Endothelial cell of hepatic sinusoid (primary cell): Measurements from ENCODE around the gene PTK7.
"Not testable (repeated sequence)": the region's sequence is repeated elsewhere in the genome, so short reads cannot be mapped to it uniquely, and the experiment has no call there.

ENCODE experiments used
- in situ Hi-C: cut with HindIII; loops from 2 replicates; pipeline ENCODE4 v1.10.0; 2017; ENCODE audit warnings: low sequenced_read_pairs

Gene PTK7

DNA sequence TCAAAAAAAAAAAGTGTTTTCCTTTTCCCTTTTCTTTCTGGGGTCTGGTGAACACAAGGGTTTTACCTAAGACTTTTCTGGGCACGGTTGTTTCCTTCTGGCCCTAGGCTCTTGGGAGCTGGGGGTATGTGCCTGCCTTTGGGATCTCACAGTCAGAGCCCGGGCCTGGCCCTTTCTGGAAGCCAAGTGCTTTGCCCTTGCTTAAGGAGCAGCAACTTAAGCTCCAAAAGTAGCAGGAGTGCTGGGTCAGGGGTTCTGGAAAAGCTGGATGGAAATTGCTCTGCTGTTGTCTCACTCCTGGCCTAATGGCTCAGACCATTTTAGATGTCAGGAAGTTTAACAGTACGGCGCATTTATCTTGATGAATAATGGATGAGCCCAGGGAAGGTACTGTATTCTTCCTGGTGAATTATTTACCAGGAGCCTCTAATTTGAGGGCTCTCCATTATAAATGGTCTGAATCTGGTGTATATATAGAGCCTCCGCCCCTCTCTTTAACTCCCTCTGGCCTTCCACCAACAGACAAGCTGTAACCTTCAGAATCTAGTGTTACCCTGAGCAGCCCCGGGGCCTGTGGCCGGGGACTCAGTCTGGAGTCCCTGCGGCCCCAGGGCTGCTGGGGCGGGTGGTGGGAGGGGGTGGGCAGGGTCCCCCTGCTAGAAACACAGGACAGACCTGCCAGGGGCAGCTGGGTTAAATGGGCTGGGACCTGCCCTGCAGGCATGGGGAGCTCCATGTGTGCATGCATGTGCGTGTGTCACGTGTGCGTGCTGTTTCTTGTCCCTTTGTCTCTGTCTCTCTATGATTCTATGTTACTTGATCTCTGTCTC lies 37.5 kb downstream of the PTK7 start:
- in situ Hi-C loops: no loop called here

GRCh38 chr6:43115365-43115764 lies 39.3 kb downstream of the PTK7 start:
- in situ Hi-C loops: no loop called here

DNA sequence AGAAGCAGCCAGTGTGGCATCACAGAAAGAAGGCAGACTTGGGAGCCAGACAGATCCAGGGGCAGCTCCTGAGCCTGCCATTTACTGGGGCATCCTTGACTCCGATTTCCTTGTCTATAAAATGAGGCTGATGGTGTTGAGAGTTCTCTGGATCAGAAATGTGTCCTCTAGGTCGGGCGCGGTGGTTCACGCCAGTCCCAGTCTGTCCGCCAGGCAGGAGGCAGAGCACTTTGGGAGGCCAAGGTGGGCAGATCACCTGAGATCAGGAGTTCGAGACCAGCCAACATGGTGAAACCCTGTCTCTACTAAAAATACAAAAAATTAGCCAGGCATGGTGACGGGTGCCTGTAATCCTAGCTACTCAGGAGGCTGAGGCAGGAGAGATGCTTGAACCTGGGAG lies 41.4 kb downstream of the PTK7 start:
- in situ Hi-C loops: not testable (repeated sequence)

DNA sequence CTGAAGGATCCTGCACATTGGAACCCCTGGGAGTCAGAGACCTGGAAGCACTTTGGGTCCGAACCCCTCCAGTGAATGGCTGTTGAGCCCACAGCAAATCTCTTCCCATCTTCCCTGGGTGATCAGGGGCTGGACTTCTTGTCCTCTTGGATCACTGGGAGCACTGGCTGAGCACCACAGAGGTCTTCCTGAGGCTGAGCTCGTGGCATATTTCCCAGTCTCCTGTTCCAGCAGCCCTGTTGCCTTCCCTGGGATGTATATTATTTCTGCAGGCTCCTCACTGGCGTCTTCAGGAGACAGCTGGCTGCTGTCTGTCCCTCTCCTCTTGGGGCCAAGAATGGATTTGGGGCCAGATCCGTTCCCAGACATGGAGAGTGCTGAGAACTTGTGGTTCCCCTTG lies 43.4 kb downstream of the PTK7 start:
- in situ Hi-C loops: no loop called here

DNA sequence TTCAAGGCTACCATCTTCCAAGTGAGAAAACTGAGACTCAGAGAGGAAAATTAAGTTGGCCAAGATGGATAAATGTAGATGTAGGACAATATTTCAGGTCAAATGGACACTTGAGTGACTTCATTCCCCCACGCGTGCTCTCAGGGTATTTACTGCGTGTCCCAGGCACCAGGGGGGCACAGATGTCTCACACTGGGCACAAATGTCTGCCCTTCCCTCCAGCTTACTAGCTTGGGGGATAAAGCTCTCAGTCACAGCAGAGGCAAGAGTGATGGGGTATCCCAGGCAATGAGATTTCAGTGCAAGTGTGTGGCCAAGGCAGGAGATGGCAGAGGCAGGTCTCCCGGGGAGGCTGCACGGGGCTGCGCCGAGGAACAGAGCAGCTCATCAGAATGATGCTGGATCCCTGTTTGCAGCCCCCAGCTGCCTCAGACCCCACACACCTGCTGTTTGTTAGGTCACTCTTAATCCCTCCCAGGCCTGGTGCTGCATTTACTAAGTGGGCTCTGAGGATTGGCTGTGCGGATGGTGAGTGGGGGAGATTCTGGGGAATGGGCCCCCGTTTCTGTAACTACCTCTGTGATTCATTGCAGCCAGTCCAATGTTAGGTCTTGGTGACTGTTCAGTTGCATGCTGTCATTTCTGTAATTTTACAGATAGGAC lies 44.1 kb downstream of the PTK7 start:
- in situ Hi-C loops: loop anchor here (5.0 kb wide), 1 partner anchor 88 kb away; no protein-coding TSS in a partner anchor

- in situ Hi-C loops: loop anchor here (5.0 kb wide), 1 partner anchor 89 kb away; no protein-coding TSS in a partner anchor
Measured at GRCh38 chr6:43120944-43121913, 45.1 kb downstream of the PTK7 start.

DNA sequence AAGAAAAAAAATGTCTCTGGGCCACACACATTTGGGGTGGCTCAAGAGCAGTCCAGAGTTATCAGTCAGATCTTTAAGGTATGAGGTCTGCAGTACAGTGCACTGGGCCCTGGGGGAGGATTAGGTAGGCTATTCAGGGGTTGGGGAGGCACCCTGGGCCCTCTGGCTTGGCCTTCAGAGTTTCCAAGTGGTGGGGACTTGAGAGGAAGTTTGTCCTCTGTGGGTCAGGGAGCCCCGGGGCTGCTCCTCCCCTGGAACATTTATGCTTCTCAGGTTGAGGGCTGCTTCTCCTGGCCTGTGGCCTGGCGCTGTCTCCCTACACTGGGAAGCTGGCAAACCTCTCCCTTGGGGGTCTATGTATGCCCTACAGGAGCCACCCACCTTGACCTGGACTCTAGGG lies 46.0 kb downstream of the PTK7 start:
- in situ Hi-C loops: loop anchor here (5.0 kb wide), 1 partner anchor 90 kb away; no protein-coding TSS in a partner anchor

- in situ Hi-C loops: loop anchor here (5.0 kb wide), 1 partner anchor 91 kb away; no protein-coding TSS in a partner anchor
Measured at GRCh38 chr6:43123461-43124314, 47.6 kb downstream of the PTK7 start.

DNA sequence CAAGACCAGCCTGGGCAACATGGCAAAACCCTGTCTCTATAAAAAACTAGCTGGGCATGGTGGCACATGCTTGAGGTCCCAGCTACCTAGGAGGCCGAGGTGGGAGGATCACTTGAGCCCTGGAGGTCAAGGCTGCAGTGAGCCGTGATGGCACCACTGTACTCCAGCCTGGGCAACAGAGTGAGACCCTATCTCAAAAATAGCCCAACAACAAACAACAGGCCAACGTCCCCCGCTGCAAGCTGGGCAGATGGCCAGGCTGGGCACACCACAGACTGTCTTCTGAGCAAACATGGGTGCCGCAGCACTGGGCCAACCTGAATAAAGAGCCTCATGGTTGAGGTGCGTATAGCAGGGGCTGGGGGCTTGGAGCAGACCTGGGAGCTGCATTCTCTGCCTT lies 48.4 kb downstream of the PTK7 start:
- in situ Hi-C loops: loop anchor here (5.0 kb wide), 1 partner anchor 92 kb away; no protein-coding TSS in a partner anchor

DNA sequence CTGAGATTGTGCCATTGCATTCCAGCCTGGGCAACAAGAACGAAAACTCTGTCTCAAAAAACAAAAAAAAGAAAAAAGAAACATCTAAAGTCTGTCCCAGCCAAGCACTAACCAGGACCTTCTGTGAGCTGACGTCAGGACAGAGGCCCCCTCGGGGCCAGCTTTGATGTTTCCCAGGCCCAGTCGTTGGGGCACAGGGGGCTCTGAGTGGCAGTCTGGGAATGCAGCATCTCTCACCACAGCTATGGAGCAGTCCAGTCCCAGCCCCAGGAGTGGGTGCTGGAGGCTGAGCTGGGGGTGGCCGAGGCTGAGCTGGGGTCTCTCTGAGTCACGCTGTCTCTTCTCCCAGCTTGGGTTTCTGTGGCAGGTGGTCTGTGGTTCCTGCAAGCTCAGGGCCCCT lies 49.0 kb downstream of the PTK7 start:
- in situ Hi-C loops: loop anchor here (25.0 kb wide), 1 partner anchor 238 kb away; the partner anchor contains the start of gene RPL7L1

GRCh38 chr6:43125555-43125954 lies 49.4 kb downstream of the PTK7 start:
- in situ Hi-C loops: loop anchor here (25.0 kb wide), 1 partner anchor 238 kb away; the partner anchor contains the start of gene RPL7L1

DNA sequence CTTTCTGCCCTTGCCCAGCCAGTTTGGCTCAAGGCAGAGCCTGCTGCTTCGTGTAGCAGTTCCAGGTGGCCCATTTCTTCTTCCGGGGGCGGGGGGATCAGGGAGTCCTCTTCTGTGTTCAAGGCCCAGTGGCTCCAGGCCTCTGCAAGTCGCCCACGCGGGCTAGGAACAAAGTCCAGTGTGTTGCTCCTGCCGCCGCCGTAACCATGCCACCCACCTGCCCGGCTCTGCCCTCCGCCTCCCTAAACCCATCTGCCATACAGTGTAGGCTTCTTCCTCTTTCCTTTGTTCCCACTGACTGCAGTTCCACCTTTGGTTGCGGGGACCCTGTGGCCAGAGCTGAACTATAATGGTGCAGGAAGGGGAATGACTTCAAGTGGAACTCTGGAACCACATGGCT lies 51.1 kb downstream of the PTK7 start:
- in situ Hi-C loops: loop anchor here (25.0 kb wide), 1 partner anchor 240 kb away; the partner anchor contains the start of gene RPL7L1

GRCh38 chr6:43127877-43128276 lies 51.8 kb downstream of the PTK7 start:
- in situ Hi-C loops: loop anchor here (25.0 kb wide), 1 partner anchor 241 kb away; the partner anchor contains the start of gene RPL7L1

- in situ Hi-C loops: loop anchor here (25.0 kb wide), 1 partner anchor 242 kb away; the partner anchor contains the start of gene RPL7L1
Measured at GRCh38 chr6:43128926-43129325, 52.8 kb downstream of the PTK7 start.

DNA sequence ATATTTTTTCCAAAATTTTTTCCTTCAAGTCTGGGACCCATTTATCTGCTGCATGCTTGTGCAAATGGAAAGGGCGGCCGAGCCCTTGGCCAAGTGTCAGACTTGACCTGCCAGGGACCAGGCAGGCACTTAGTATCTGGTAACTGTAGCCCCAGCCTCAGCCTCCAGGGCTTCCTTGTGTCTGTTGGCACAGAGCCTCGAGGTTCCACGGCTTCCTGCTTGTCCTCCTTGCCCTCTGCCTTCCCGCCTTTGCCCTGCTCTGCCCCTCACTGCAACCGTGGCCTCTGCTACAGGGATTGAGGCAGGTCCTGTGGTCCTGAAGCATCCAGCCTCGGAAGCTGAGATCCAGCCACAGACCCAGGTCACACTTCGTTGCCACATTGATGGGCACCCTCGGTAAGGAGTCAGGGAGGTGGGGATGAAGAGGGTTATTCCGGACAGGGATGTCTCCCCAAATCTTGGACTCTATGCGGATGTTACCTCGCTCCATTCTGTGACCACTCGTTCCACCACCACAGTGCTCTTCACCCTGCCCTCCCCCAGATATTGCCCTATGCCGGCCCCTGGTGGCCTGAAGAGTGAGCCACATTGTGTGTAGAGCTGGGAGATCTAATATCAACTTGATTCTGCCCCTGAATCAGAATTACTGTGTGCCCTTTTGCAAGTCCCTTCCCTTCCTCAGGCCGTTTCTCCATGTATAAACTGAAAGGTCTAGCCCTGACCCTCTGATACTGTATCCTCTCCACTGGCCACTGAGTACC lies 53.5 kb downstream of the PTK7 start:
- in situ Hi-C loops: loop anchor here (25.0 kb wide), 1 partner anchor 242 kb away; the partner anchor contains the start of gene RPL7L1

- in situ Hi-C loops: loop anchor here (25.0 kb wide), 1 partner anchor 243 kb away; the partner anchor contains the start of gene RPL7L1
Measured at GRCh38 chr6:43130429-43130828, 54.3 kb downstream of the PTK7 start.

DNA sequence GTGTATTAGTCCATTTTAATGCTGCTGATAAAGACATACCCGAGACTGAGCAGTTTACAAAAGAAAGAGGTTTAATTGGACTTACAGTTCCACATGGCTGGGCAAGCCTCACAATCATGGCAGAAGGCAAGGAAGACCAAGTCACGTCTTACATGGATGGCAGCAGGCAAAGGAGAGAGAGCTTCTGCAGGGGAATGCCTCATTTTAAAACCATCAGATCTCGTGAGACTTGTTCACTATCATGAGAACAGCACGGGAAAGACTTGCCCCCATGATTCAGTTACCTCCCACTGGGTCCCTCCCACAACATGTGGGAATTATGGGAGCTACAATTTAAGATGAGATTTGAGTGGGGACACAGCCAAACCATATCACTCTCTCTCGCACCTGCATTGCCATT lies 55.3 kb downstream of the PTK7 start:
- in situ Hi-C loops: loop anchor here (25.0 kb wide), 1 partner anchor 244 kb away; the partner anchor contains the start of gene RPL7L1

GRCh38 chr6:43138267-43138666 lies 62.2 kb downstream of the PTK7 start:
- in situ Hi-C loops: loop anchor here (25.0 kb wide), 1 partner anchor 251 kb away; the partner anchor contains the start of gene RPL7L1
